Bronchial epithelial cell (primary cell): ENCODE results near the gene LIN54. TPM values are rescaled to one million over a fixed set of nuclear protein-coding genes. Genes with fewer than 3 reads are reported as not detected.
"Not testable (repeated sequence)": the region's sequence is repeated elsewhere in the genome, so short reads cannot be mapped to it uniquely, and the experiment has no call there.

ENCODE experiments used
- DNase-seq: peaks from one replicate; pipeline ENCODE4 v3.0.0-alpha.2; 2010; ENCODE audit warnings: low read depth
- FAIRE-seq: peaks from 2 replicates; lab custom pipeline; 2011; peaks lifted over from hg19 to GRCh38; lab: Jason Lieb, UNC
- H3K27me3 ChIP-seq: 2 replicates; pipeline ENCODE4 v1.5.1; 2011; ENCODE audit warnings: low read length; ENCODE audit not compliant: control insufficient read depth, insufficient read depth
- H3K36me3 ChIP-seq: 2 replicates; pipeline ENCODE4 v1.5.1; 2011; ENCODE audit warnings: low read length; ENCODE audit not compliant: control insufficient read depth, insufficient read depth
- H3K4me3 ChIP-seq: 2 replicates; pipeline ENCODE4 v1.5.1; 2011; ENCODE audit warnings: mild to moderate bottlenecking, low read depth, low read length, control low read depth
- CTCF ChIP-seq: IDR thresholded peaks from 2 replicates; pipeline ENCODE4 v1.5.1; 2011; ENCODE audit warnings: mild to moderate bottlenecking, moderate library complexity, low read length, control low read depth, inconsistent platforms; ENCODE audit not compliant: insufficient read depth, severe bottlenecking
- total RNA-seq: library from RNA; depleted of rRNA; stranded (reverse); fragments of >200 nt; gene quantifications from 2 replicates; pipeline ENCODE4 v1.2.1, GENCODE V29; 2014

Gene LIN54
- total RNA-seq, 1 donor from 2014 or later, result 6.6 TPM

- no peak for FAIRE-seq
Observed at GRCh38 chr4:82988323-82988832, 22.2 kb downstream of the LIN54 start.

GRCh38 chr4:82987519-82987918 lies 23.1 kb downstream of the LIN54 start:
- not testable (repeated sequence) for H3K27me3 ChIP-seq, DNase-seq, H3K4me3 ChIP-seq, H3K36me3 ChIP-seq, FAIRE-seq

More at GRCh38 chr4:82988323-82988832, 22.2 kb downstream of the LIN54 start:
- H3K36me3 ChIP-seq, result no peaks in the 10 kb centered on the region
- TF ChIP-seq CTCF, result no peak
- no peak for DNase-seq
- no peaks in the 10 kb centered on the region for H3K27me3 ChIP-seq
- no peak overlapping the region for H3K4me3 ChIP-seq

- DNase-seq (peak; percentile 26), FAIRE-seq (no peak)
- H3K36me3 ChIP-seq, result no peaks in the 10 kb centered on the region
- no peaks in the 10 kb centered on the region for H3K27me3 ChIP-seq
- no peak for TF ChIP-seq CTCF
- no peak overlapping the region for H3K4me3 ChIP-seq
Observed at GRCh38 chr4:82984459-82984858, 26.2 kb downstream of the LIN54 start.

- H3K4me3 ChIP-seq, result no peak overlapping the region
- DNase-seq (no peak), FAIRE-seq (no peak)
- no peak for TF ChIP-seq CTCF
- no peaks in the 10 kb centered on the region for H3K27me3 ChIP-seq
- H3K36me3 ChIP-seq, result no peaks in the 10 kb centered on the region
Observed at GRCh38 chr4:82983444-82983843, 27.2 kb downstream of the LIN54 start.

GRCh38 chr4:82981138-82981537 lies 29.5 kb downstream of the LIN54 start:
- no peak overlapping the region for H3K4me3 ChIP-seq
- FAIRE-seq (no peak), DNase-seq (no peak)
- H3K36me3 ChIP-seq, result no peaks in the 10 kb centered on the region
- TF ChIP-seq CTCF, result no peak
- H3K27me3 ChIP-seq, result no peaks in the 10 kb centered on the region

GRCh38 chr4:82975792-82976191 lies 34.8 kb downstream of the LIN54 start:
- FAIRE-seq, result no peak
- DNase-seq, result no peak
- TF ChIP-seq CTCF, result no peak

More at GRCh38 chr4:82975792-82976191, 34.8 kb downstream of the LIN54 start:
- no peaks in the 10 kb centered on the region for H3K27me3 ChIP-seq
- no peaks in the 10 kb centered on the region for H3K36me3 ChIP-seq
- no peak overlapping the region for H3K4me3 ChIP-seq
